ENCODE results near the gene FAM229B.
A peak's percentile ranks its signal among the peaks of the same experiment; 100 is the strongest.
"Not testable (repeated sequence)": the region's sequence is repeated elsewhere in the genome, so short reads cannot be mapped to it uniquely, and the experiment has no call there.

FAM229B gene

GRCh38 chr6:112065426-112065986 is 21.9 kb upstream of the FAM229B start:
- no peak for DNase-seq

GRCh38 chr6:112066606-112067005 is 20.8 kb upstream of the FAM229B start:
- no peak for DNase-seq

- no peak for DNase-seq
Measured at GRCh38 chr6:112081569-112081968, 5.8 kb upstream of the FAM229B start.

- DNase-seq: no peak
Measured at GRCh38 chr6:112085286-112086065, 1.9 kb upstream of the FAM229B start.

GRCh38 chr6:112086744-112087135 is 651 bp upstream of the FAM229B start:
- peak; percentile 15 for DNase-seq

- DNase-seq: no peak
Measured at GRCh38 chr6:112087916-112088315, 525 bp downstream of the FAM229B start.

- DNase-seq: no peak
Measured at GRCh38 chr6:112096901-112097300, 9.5 kb downstream of the FAM229B start.

GRCh38 chr6:112100561-112100960 is 13.2 kb downstream of the FAM229B start:
- DNase-seq: no peak

- not testable (repeated sequence) for DNase-seq
Measured at GRCh38 chr6:112106026-112106425, 18.6 kb downstream of the FAM229B start.

GRCh38 chr6:112106562-112106961 is 19.2 kb downstream of the FAM229B start:
- no peak for DNase-seq

- DNase-seq: no peak
Measured at GRCh38 chr6:112109262-112109661, 21.9 kb downstream of the FAM229B start.

- DNase-seq: no peak
Measured at GRCh38 chr6:112113431-112113830, 26.0 kb downstream of the FAM229B start.

GRCh38 chr6:112113918-112114317 is 26.5 kb downstream of the FAM229B start:
- no peak for DNase-seq

- no peak for DNase-seq
Measured at GRCh38 chr6:112114577-112115223, 27.3 kb downstream of the FAM229B start.

GRCh38 chr6:112116221-112116620 is 28.8 kb downstream of the FAM229B start:
- DNase-seq: no peak

GRCh38 chr6:112117554-112117953 is 30.2 kb downstream of the FAM229B start:
- no peak for DNase-seq

GRCh38 chr6:112118034-112118433 is 30.6 kb downstream of the FAM229B start:
- DNase-seq: no peak

GRCh38 chr6:112122756-112123155 is 35.4 kb downstream of the FAM229B start:
- no peak for DNase-seq

GRCh38 chr6:112123982-112124381 is 36.6 kb downstream of the FAM229B start:
- DNase-seq: no peak

- no peak for DNase-seq
Measured at GRCh38 chr6:112128208-112128607, 40.8 kb downstream of the FAM229B start.

- DNase-seq: no peak
Measured at GRCh38 chr6:112130878-112131277, 43.5 kb downstream of the FAM229B start.

- no peak for DNase-seq
Measured at GRCh38 chr6:112139052-112139451, 51.7 kb downstream of the FAM229B start.

- DNase-seq: no peak
Measured at GRCh38 chr6:112141707-112142106, 54.3 kb downstream of the FAM229B start.

All from DMS79 (cell line).